ENCODE measurements around the gene CHI3L1.

- no peak for TF ChIP-seq TAF1 (IDR thresholded peaks at IDR 0.05; ENCODE audit: borderline replicate concordance, insufficient read depth, low read length)
- TF ChIP-seq REST (IDR thresholded peaks at IDR 0.05; ENCODE audit: insufficient read depth in 1 of 2, low read depth in 2 of 2, low read length in 2 of 2) = no peak
- TF ChIP-seq SIN3A (IDR thresholded peaks at IDR 0.05; ENCODE audit: borderline replicate concordance, insufficient read depth, low read length) = no peak
- no peak for TF ChIP-seq POLR2AphosphoS5 (IDR thresholded peaks at IDR 0.05; ENCODE audit: low read depth, low read length)
- no peak for TF ChIP-seq FOXP2 (optimal IDR thresholded peaks at IDR 0.05; ENCODE audit: borderline replicate concordance, extremely low read depth, extremely low read length, insufficient read depth)
Observed at GRCh38 chr1:203129501-203130231, 56.8 kb downstream of the CHI3L1 start.

Measured in PFSK-1 (cell line).